GM23248 (cell line): ENCODE data around the gene TRMT44. TPM values are rescaled to one million over a fixed set of nuclear protein-coding genes. Genes with fewer than 3 reads are reported as not detected.

Experiments used
- DNase-seq: peaks from one replicate; pipeline ENCODE4 v3.0.0-alpha.2; 2015
- H2AFZ ChIP-seq: fragments of 200-600 bp; sonication (generic); 2 replicates; pipeline ENCODE4 v1.6.1; 2016; ENCODE audit warnings: antibody characterized with exemption
- H3F3A ChIP-seq: fragments of 200-600 bp; sonication (generic); 2 replicates; pipeline ENCODE4 v1.6.1; 2016; ENCODE audit warnings: mild to moderate bottlenecking, antibody characterized with exemption, mixed run types; ENCODE audit not compliant: insufficient read depth
- H3K27ac ChIP-seq: fragments of 200-600 bp; sonication (generic); 2 replicates; pipeline ENCODE4 v1.5.1; 2016; ENCODE audit warnings: mild to moderate bottlenecking
- H3K27me3 ChIP-seq: fragments of 200-600 bp; sonication (generic); replicated peaks from 2 replicates; pipeline ENCODE4 v1.6.1; 2016; ENCODE audit warnings: mild to moderate bottlenecking; ENCODE audit not compliant: insufficient read depth
- H3K36me3 ChIP-seq: fragments of 200-600 bp; sonication (generic); 2 replicates; pipeline ENCODE4 v1.6.1; 2016; ENCODE audit warnings: low read depth, mild to moderate bottlenecking
- H3K4me1 ChIP-seq: fragments of 200-600 bp; sonication (generic); 2 replicates; pipeline ENCODE4 v1.6.1; 2016; ENCODE audit warnings: mild to moderate bottlenecking; ENCODE audit not compliant: insufficient read depth
- H3K4me2 ChIP-seq: fragments of 200-600 bp; sonication (generic); one replicate; pipeline ENCODE4 v1.6.1; 2016; ENCODE audit warnings: mild to moderate bottlenecking; ENCODE audit not compliant: unreplicated experiment
- H3K4me3 ChIP-seq: fragments of 200-600 bp; sonication (generic); 2 replicates; pipeline ENCODE4 v1.5.1; 2016; ENCODE audit warnings: mild to moderate bottlenecking
- H3K79me2 ChIP-seq: fragments of 200-600 bp; sonication (generic); 2 replicates; pipeline ENCODE4 v1.6.1; 2016; ENCODE audit warnings: mild to moderate bottlenecking; ENCODE audit not compliant: insufficient read depth
- H3K9ac ChIP-seq: fragments of 200-600 bp; sonication (generic); 2 replicates; pipeline ENCODE4 v1.6.1; 2016; ENCODE audit warnings: mild to moderate bottlenecking
- H3K9me2 ChIP-seq: fragments of 200-600 bp; sonication (generic); 2 replicates; pipeline ENCODE4 v1.6.1; 2016; ENCODE audit warnings: mixed run types, mild to moderate bottlenecking, moderate library complexity; ENCODE audit not compliant: insufficient read depth
- H3K9me3 ChIP-seq: fragments of 200-600 bp; sonication (generic); one replicate; pipeline ENCODE4 v1.6.1; 2017; ENCODE audit warnings: low read depth
- H4K20me1 ChIP-seq: fragments of 200-600 bp; sonication (generic); 2 replicates; pipeline ENCODE4 v1.6.0; 2016; ENCODE audit not compliant: insufficient read depth
- EZH2 ChIP-seq: fragments of 200-600 bp; sonication (generic); IDR thresholded peaks from 2 replicates; pipeline ENCODE4 v1.6.1; 2018; ENCODE audit warnings: antibody characterized with exemption, mild to moderate bottlenecking; ENCODE audit not compliant: insufficient read depth, poor library complexity, severe bottlenecking
- EZH2phosphoT487 ChIP-seq: fragments of 200-600 bp; sonication (generic); IDR thresholded peaks from 2 replicates; pipeline ENCODE4 v1.6.1; 2018; ENCODE audit warnings: antibody characterized with exemption, moderate library complexity, mild to moderate bottlenecking, low read depth; ENCODE audit not compliant: insufficient read depth
- WGBS, 2 experiments: methylation state at CpG; one replicate each; pipeline ENCODE4 v1.1.6; 2015 to 2017; ENCODE audit warnings: low lambda C conversion rate in 2 of 2, low coverage in 1 of 2; ENCODE audit errors: missing lambda C conversion rate in 2 of 2; 5-methylcytosine and 5-hydroxymethylcytosine counted together
- in situ Hi-C: fragments of 300-500 bp; cut with MboI; formaldehyde crosslinking; loops from 2 replicates; pipeline ENCODE4 v1.15.0; 2020
- polyA plus RNA-seq: library from polyadenylated mRNA; unstranded; fragments of >200 nt; fragmentation: Nextera tagmentation; extraction: Ambion mirVana; gene quantifications from 2 replicates; pipeline ENCODE4 v1.2.1, GENCODE V29; 2016
- total RNA-seq: library from RNA; depleted of rRNA; stranded (reverse); fragments of >200 nt; shearing (Covaris generic); gene quantifications from 2 replicates; pipeline ENCODE4 v1.2.3, GENCODE V29; 2014

TRMT44 gene
- total and polyA plus RNA-seq, 2 experiments from 2014 or later: 4.1 to 12.0 TPM

DNA sequence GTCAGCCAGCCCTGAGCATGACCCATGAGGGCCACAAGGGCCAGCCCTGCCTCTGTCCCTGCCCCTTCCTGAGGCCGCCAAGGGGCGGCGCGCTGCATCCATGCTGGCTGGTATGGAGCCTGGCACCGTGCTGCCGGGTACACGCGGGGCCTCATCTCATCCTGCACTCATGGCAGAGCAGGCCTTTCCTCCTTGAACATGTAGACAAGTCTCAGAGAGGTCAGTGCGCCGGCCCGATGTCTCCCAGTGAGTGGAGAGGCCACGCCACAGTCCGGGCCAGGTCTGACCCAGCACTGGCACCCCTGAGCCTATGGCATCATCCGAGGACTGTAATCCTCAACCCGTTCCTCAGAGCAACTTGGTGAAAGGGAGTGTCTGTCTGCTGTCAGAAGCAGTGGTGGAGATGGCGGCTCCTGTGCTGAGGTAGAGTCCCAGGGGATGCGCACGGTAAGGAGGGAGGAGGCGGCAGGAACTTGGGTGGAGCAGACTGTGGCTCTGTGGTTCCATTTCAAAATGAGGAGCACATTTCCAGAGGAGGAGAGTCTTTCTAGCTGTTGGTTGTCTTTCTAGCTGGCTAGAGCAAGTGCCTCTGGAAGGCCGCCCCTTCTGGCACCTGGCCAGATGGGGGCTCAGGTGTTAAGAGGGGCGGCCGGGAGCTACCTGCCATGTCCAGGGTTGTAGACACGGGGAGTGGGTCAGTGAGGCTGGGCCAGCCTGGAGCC, 32.8 kb downstream of the TRMT44 start:
- H2AFZ ChIP-seq: no peak overlapping the region
- no peaks in the 10 kb centered on the region for H3K79me2 ChIP-seq
- peaks cover 16% of the 10 kb centered on the region for H3K4me1 ChIP-seq
- H3K4me2 ChIP-seq: no peak overlapping the region
- H4K20me1 ChIP-seq: no peaks in the 10 kb centered on the region; the same call in 1 of the 2 replicates
- H3K27ac ChIP-seq: peak overlapping the region; percentile 88
- 75 to 77% methylated on average over 23 of the region's 23 CpGs for WGBS, 2 experiments
- H3F3A ChIP-seq: peaks cover 14% of the 10 kb centered on the region
- H3K9me3 ChIP-seq: no peaks in the 10 kb centered on the region
- peak overlapping the region; percentile 78 for H3K9ac ChIP-seq
- no peaks in the 10 kb centered on the region for H3K9me2 ChIP-seq
- TF ChIP-seq EZH2: no peak
- no peak for TF ChIP-seq EZH2phosphoT487
- DNase-seq: peak; percentile 42
- H3K4me3 ChIP-seq: no peak overlapping the region
- in situ Hi-C loops: loop anchor here (10.0 kb wide), 1 partner anchor 121 kb away; the partner anchor contains the start of gene CPZ
- H3K27me3 ChIP-seq: no peaks in the 10 kb centered on the region
- 0 out of 2 replicates have a peak, but pooled peaks cover 5% of the 10 kb centered on the region for H3K36me3 ChIP-seq

DNA sequence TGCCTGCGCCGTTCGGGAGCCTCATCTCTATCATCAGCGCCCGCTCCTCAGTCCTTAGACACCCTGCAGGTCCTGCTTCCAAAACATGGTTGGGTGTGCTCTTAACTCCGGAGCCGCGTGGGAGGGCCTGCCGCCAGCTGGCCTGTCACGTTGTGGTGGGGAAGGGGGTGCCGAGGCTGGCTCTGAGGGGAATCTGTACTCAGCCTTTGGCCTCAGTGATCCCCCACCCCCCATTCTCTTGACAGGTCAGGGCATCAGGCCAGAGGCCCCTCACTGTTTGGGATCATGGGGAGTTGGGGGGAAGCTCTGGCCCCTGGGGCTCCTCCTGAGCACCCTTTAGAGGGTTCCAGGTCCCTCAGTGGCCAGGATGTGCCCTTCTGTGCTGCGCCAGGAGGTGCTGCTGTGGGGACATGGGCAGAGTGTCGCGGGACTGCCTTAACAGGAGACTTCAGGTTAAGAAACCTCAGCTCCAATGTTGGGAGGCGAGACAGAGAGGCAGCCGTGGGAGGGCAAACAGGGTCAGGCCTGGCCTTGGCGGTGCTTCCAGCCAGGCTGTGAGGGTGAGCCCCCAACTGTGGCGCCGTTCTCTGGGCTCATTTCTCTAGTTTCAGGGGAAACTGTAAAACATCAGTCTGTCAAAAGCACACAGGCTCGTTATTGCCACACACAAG, 33.5 kb downstream of the TRMT44 start:
- peaks cover 11% of the 10 kb centered on the region for H3F3A ChIP-seq
- no peak overlapping the region for H3K4me3 ChIP-seq
- H3K9me2 ChIP-seq: no peaks in the 10 kb centered on the region
- H2AFZ ChIP-seq: no peak overlapping the region
- in situ Hi-C loops: loop anchor here (10.0 kb wide), 1 partner anchor 121 kb away; the partner anchor contains the start of gene CPZ
- H3K4me2 ChIP-seq: no peak overlapping the region
- 79% methylated on average over 20 of the region's 20 CpGs for WGBS, 2 experiments
- no peaks in the 10 kb centered on the region for H4K20me1 ChIP-seq
- H3K79me2 ChIP-seq: no peaks in the 10 kb centered on the region
- H3K27me3 ChIP-seq: no peaks in the 10 kb centered on the region
- peak; percentile 8 for DNase-seq
- TF ChIP-seq EZH2phosphoT487 (no peak), EZH2 (no peak)
- no peaks in the 10 kb centered on the region for H3K9me3 ChIP-seq
- H3K4me1 ChIP-seq: peaks cover 18% of the 10 kb centered on the region
- no peak overlapping the region for H3K27ac ChIP-seq
- peak overlapping the region; percentile 78; the same call in 1 of the 2 replicates for H3K9ac ChIP-seq
- 0 out of 2 replicates have a peak, but pooled peaks cover 5% of the 10 kb centered on the region for H3K36me3 ChIP-seq

DNA sequence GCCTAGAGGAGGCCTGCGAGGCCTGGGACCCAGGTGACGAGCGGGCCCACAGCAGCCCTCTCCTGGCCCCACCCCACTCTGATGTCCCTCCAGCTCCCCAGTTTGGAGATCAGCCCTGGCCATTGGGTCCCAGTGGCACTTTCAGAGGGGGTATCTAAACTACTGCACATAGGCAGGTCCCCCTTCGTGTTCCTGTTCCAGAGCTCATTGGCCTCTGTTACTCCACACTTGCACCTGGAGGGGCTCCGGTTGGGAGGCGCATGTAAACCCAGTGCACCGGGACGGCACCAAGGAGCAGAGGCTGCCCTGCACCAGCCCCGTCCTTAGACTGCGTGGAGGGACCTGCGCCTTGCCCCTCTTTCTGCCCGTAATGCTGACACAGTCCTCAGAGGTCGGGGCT, 34.3 kb downstream of the TRMT44 start:
- TF ChIP-seq EZH2 (no peak), EZH2phosphoT487 (no peak)
- H2AFZ ChIP-seq: no peak overlapping the region
- no peak overlapping the region for H3K27ac ChIP-seq
- H3F3A ChIP-seq: peaks cover 11% of the 10 kb centered on the region
- peaks cover 21% of the 10 kb centered on the region for H3K4me1 ChIP-seq
- no peak overlapping the region for H3K4me3 ChIP-seq
- no peaks in the 10 kb centered on the region for H3K9me3 ChIP-seq
- no peaks in the 10 kb centered on the region for H3K79me2 ChIP-seq
- no peaks in the 10 kb centered on the region for H4K20me1 ChIP-seq
- 95 to 98% methylated on average over 11 to 13 of the region's 13 CpGs for WGBS, 2 experiments
- 0 out of 2 replicates have a peak, but pooled peaks cover 5% of the 10 kb centered on the region for H3K36me3 ChIP-seq
- H3K4me2 ChIP-seq: no peak overlapping the region
- in situ Hi-C loops: loop anchor here (10.0 kb wide), 1 partner anchor 120 kb away; the partner anchor contains the start of gene CPZ
- H3K9ac ChIP-seq: no peak overlapping the region
- no peaks in the 10 kb centered on the region for H3K27me3 ChIP-seq
- no peaks in the 10 kb centered on the region for H3K9me2 ChIP-seq
- no peak for DNase-seq

DNA sequence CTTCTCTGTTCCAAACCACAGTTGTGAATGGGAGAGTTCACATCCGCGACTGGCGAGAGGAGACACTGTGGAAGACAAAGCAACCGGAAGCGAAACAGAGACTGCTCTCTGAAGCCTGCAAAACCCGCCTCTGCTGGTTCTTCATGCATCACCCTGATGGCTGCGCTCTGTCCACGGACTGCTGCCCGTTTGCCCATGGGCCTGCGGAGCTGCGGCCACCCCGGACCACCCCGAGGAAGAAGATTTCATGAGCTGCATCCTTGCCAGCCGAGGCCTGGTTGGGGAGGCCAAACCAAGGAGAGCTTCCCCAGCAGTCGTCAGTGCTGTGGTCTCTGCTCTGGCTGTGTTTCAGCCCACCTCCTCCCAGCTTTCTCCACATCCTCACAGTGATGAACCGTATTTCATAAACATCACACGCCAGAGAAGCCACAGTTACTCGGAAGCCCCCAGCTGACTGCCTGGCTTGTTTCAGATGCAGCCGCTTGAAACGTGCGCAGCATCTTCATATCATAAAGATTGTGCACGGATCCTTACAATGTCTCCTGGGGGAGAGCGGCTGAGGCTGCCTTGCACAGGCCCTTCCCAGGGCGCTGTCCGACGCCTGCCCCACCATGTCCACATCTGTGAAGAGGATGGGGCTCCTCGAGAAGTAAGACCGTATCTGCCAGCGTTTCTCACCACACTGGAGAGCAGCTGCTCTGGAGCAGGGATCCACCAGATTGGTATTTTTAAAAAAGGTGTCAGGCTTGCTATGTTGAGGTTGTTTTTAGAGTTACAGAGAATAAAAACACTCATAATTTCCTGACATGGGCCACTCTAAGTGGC, 35.4 kb downstream of the TRMT44 start:
- H3K27me3 ChIP-seq: no peaks in the 10 kb centered on the region
- H3K4me3 ChIP-seq: no peak overlapping the region
- no peak overlapping the region for H3K4me2 ChIP-seq
- no peaks in the 10 kb centered on the region for H3K9me2 ChIP-seq
- TF ChIP-seq EZH2 (no peak), EZH2phosphoT487 (no peak)
- no peak overlapping the region for H3K9ac ChIP-seq
- DNase-seq: no peak
- peaks cover 21% of the 10 kb centered on the region for H3K4me1 ChIP-seq
- no peak overlapping the region for H2AFZ ChIP-seq
- H4K20me1 ChIP-seq: no peaks in the 10 kb centered on the region
- H3K79me2 ChIP-seq: no peaks in the 10 kb centered on the region
- 88 to 89% methylated on average over 29 of the region's 29 CpGs for WGBS, 2 experiments
- peaks cover 11% of the 10 kb centered on the region for H3F3A ChIP-seq
- no peak overlapping the region for H3K27ac ChIP-seq
- 0 out of 2 replicates have a peak, but pooled peaks cover 5% of the 10 kb centered on the region for H3K36me3 ChIP-seq
- H3K9me3 ChIP-seq: no peaks in the 10 kb centered on the region
- in situ Hi-C loops: loop anchor here (10.0 kb wide), 1 partner anchor 119 kb away; the partner anchor contains the start of gene CPZ
